GM12864 (cell line): ENCODE data around the gene GPR153.
A peak's percentile ranks its signal among the peaks of the same experiment; 100 is the strongest.

Source experiments
- DNase-seq: peaks from one replicate; pipeline ENCODE4 v3.0.0-alpha.2; 2011; ENCODE audit warnings: low read depth
- H3K4me3 ChIP-seq: 2 replicates; pipeline ENCODE4 v1.5.1; 2011; ENCODE audit warnings: mild to moderate bottlenecking, low read depth, low read length, control low read depth
- CTCF ChIP-seq: IDR thresholded peaks from 2 replicates; pipeline ENCODE4 v1.5.1; 2011; ENCODE audit warnings: low read depth, mild to moderate bottlenecking, moderate library complexity, low read length, control low read depth, inconsistent platforms; ENCODE audit errors: missing control alignments

Gene GPR153

GRCh38 chr1:6249739-6250689 is 10.9 kb downstream of the GPR153 start:
- no peak for TF ChIP-seq CTCF
- no peak for DNase-seq
- H3K4me3 ChIP-seq: no peak overlapping the region

GRCh38 chr1:6248932-6249738 is 11.8 kb downstream of the GPR153 start:
- no peak overlapping the region for H3K4me3 ChIP-seq
- no peak for TF ChIP-seq CTCF
- no peak for DNase-seq

GRCh38 chr1:6248161-6248776 is 12.6 kb downstream of the GPR153 start:
- no peak for TF ChIP-seq CTCF
- DNase-seq: no peak
- H3K4me3 ChIP-seq: no peak overlapping the region

- no peak for DNase-seq
- H3K4me3 ChIP-seq: no peak overlapping the region
- TF ChIP-seq CTCF: no peak
Observed at GRCh38 chr1:6247651-6248050, 13.2 kb downstream of the GPR153 start.

GRCh38 chr1:6246497-6247467 is 14.1 kb downstream of the GPR153 start:
- peak; percentile 91 for TF ChIP-seq CTCF
- DNase-seq: peak; percentile 33
- no peak overlapping the region for H3K4me3 ChIP-seq
